GM23338 (cell line): ENCODE results near the gene COL4A2. TPM values are rescaled to one million over a fixed set of nuclear protein-coding genes. Genes with fewer than 3 reads are reported as not detected.

Experiments
- ATAC-seq: fragments of 200-7000 bp; cut with Tn5 transposase; 3 replicates; pipeline ENCODE4 v1.9.1; 2020
- DNase-seq: peaks from one replicate; pipeline ENCODE4 v3.0.0-alpha.2; 2015; ENCODE audit warnings: low spot score
- H2AFZ ChIP-seq: fragments of 200-600 bp; sonication (generic); 2 replicates; pipeline ENCODE4 v1.8.0; 2016; ENCODE audit warnings: antibody characterized with exemption, mild to moderate bottlenecking, moderate library complexity
- H3F3A ChIP-seq: fragments of 200-600 bp; sonication (generic); replicated peaks from 2 replicates; pipeline ENCODE4 v1.8.0; 2017; ENCODE audit warnings: antibody characterized with exemption, mixed run types, low read depth
- H3K27ac ChIP-seq: fragments of 200-600 bp; sonication (generic); 2 replicates; pipeline ENCODE4 v1.6.1; 2016; ENCODE audit warnings: low read depth
- H3K27me3 ChIP-seq: fragments of 200-600 bp; sonication (generic); 2 replicates; pipeline ENCODE4 v1.8.0; 2016; ENCODE audit warnings: mild to moderate bottlenecking, mixed run types, moderate library complexity; ENCODE audit not compliant: insufficient read depth
- H3K36me3 ChIP-seq: fragments of 200-600 bp; sonication (generic); 2 replicates; pipeline ENCODE4 v1.8.0; 2016; ENCODE audit warnings: mild to moderate bottlenecking; ENCODE audit not compliant: insufficient read depth
- H3K4me1 ChIP-seq: fragments of 200-600 bp; sonication (generic); 2 replicates; pipeline ENCODE4 v1.8.0; 2016; ENCODE audit warnings: mild to moderate bottlenecking, moderate library complexity; ENCODE audit not compliant: insufficient read depth
- H3K4me2 ChIP-seq: fragments of 200-600 bp; sonication (generic); 2 replicates; pipeline ENCODE4 v1.7.1; 2017; ENCODE audit warnings: mixed run types
- H3K4me3 ChIP-seq: fragments of 200-600 bp; sonication (generic); 2 replicates; pipeline ENCODE4 v1.6.1; 2016; ENCODE audit warnings: mixed run types
- H3K79me2 ChIP-seq: fragments of 200-600 bp; sonication (generic); replicated peaks from 2 replicates; pipeline ENCODE4 v1.8.0; 2017; ENCODE audit warnings: mild to moderate bottlenecking; ENCODE audit not compliant: insufficient read depth
- H3K9me2 ChIP-seq: fragments of 200-600 bp; sonication (generic); 2 replicates; pipeline ENCODE4 v1.8.0; 2017; ENCODE audit not compliant: insufficient read depth
- H4K20me1 ChIP-seq: fragments of 200-600 bp; sonication (generic); replicated peaks from 2 replicates; pipeline ENCODE4 v1.8.0; 2017; ENCODE audit warnings: mild to moderate bottlenecking; ENCODE audit not compliant: insufficient read depth
- H3K27ac Mint-ChIP-seq: 2 replicates; pipeline ENCODE4 v1.8.0; 2020; ENCODE audit warnings: inconsistent platforms, mild to moderate bottlenecking, moderate library complexity, mixed read lengths
- H3K27me3 Mint-ChIP-seq: 3 replicates; pipeline ENCODE4 v1.8.0; 2022; ENCODE audit warnings: low read depth, mild to moderate bottlenecking, moderate library complexity, mixed read lengths, inconsistent platforms; ENCODE audit not compliant: insufficient read depth, poor library complexity
- H3K36me3 Mint-ChIP-seq: 3 replicates; pipeline ENCODE4 v1.8.0; 2021; ENCODE audit warnings: low read depth, mild to moderate bottlenecking, inconsistent platforms, moderate library complexity, mixed read lengths
- H3K4me1 Mint-ChIP-seq: 3 replicates; pipeline ENCODE4 v1.8.0; 2020; ENCODE audit warnings: mild to moderate bottlenecking, inconsistent platforms, mixed read lengths
- H3K4me3 Mint-ChIP-seq: 3 replicates; pipeline ENCODE4 v1.8.0; 2021; ENCODE audit warnings: moderate library complexity, mild to moderate bottlenecking, inconsistent platforms, mixed read lengths
- H3K9me3 Mint-ChIP-seq: 3 replicates; pipeline ENCODE4 v1.8.0; 2020; ENCODE audit warnings: moderate library complexity, mild to moderate bottlenecking, inconsistent platforms, mixed read lengths
- CREB1 ChIP-seq: fragments of 250-450 bp; sonication (Bioruptor Pico); IDR thresholded peaks from 2 replicates; pipeline ENCODE4 v1.5.0; 2020; ENCODE audit warnings: low read depth, mild to moderate bottlenecking, moderate library complexity
- CTCF ChIP-seq, 2 experiments: fragments of 200-600 bp in 1 of 2; sonication (generic) in 1 of 2; conservative IDR thresholded peaks; 2 replicates each; pipeline versions ENCODE4 v1.5.1 to v1.6.1; 2016 to 2017; ENCODE audit warnings: antibody characterized with exemption in 2 of 2, low read depth in 2 of 2, mild to moderate bottlenecking in 2 of 2, moderate library complexity in 1 of 2
- ETS1 ChIP-seq: IDR thresholded peaks from 2 replicates; pipeline ENCODE4 v1.6.1; 2016; ENCODE audit warnings: antibody characterized with exemption
- EZH2 ChIP-seq: fragments of 200-600 bp; sonication (generic); IDR thresholded peaks from one replicate; pipeline ENCODE4 v1.8.0; 2017; ENCODE audit warnings: antibody characterized with exemption, mild to moderate bottlenecking, low read depth; ENCODE audit not compliant: unreplicated experiment
- JUNB ChIP-seq: IDR thresholded peaks from one replicate; pipeline ENCODE4 v1.6.1; 2016; ENCODE audit warnings: antibody characterized with exemption; ENCODE audit not compliant: unreplicated experiment
- NANOG ChIP-seq: IDR thresholded peaks from 2 replicates; pipeline ENCODE4 v1.6.1; 2016; ENCODE audit warnings: antibody characterized with exemption, borderline replicate concordance
- STAT1 ChIP-seq: IDR thresholded peaks from one replicate; pipeline ENCODE4 v1.6.1; 2016; ENCODE audit warnings: antibody characterized with exemption; ENCODE audit not compliant: unreplicated experiment
- ZNF114 ChIP-seq: fragments of 250-450 bp; sonication (Bioruptor Pico); IDR thresholded peaks from 2 replicates; pipeline ENCODE4 v1.5.0; 2020; ENCODE audit warnings: mild to moderate bottlenecking, moderate library complexity
- ZNF331 ChIP-seq: fragments of 250-450 bp; sonication (Bioruptor Pico); IDR thresholded peaks from 2 replicates; pipeline ENCODE4 v1.5.0; 2020; ENCODE audit warnings: low read depth, mild to moderate bottlenecking, moderate library complexity
- ZNF462 ChIP-seq: fragments of 250-450 bp; sonication (Bioruptor Pico); IDR thresholded peaks from 2 replicates; pipeline ENCODE4 v1.5.0; 2020; ENCODE audit warnings: mild to moderate bottlenecking, moderate library complexity
- polyA plus RNA-seq: library from polyadenylated mRNA; unstranded; fragments of >200 nt; fragmentation: Nextera tagmentation; extraction: Ambion mirVana; gene quantifications from 2 replicates; pipeline ENCODE4 v1.2.1, GENCODE V29; 2016
- total RNA-seq: library from RNA; depleted of rRNA; stranded (reverse); fragments of >200 nt; shearing (Covaris generic); gene quantifications from 2 replicates; pipeline ENCODE4 v1.2.3, GENCODE V29; 2014

The COL4A2 gene
- total and polyA plus RNA-seq, 2 experiments from 2014 or later: 37.4 to 131 TPM

GRCh38 chr13:110415669-110416068, 108.6 kb downstream of the COL4A2 start:
- Mint-ChIP-seq H3K27me3 (peaks cover 6% of the 10 kb centered on the region), H3K36me3 (no peaks in the 10 kb centered on the region; the same call in 2 of the 3 replicates), H3K4me3 (no peak overlapping the region), H3K9me3 (no peaks in the 10 kb centered on the region), H3K4me1 (peaks cover 30% of the 10 kb centered on the region), H3K27ac (no peak overlapping the region)
- H3K27ac ChIP-seq: no peak overlapping the region
- no peaks in the 10 kb centered on the region for H3K27me3 ChIP-seq
- TF ChIP-seq CTCF (conservative IDR thresholded peaks at IDR 0.05; ENCODE audit: low read depth in 2 of 2) (0 out of 4 replicates have a peak, but pooled peaks of 1 of the 2 experiments have one; percentile 7), STAT1 (no peak)
- no peaks in the 10 kb centered on the region for H3K9me2 ChIP-seq
- no peak overlapping the region for H3K4me3 ChIP-seq
- DNase-seq (peak; percentile 58), ATAC-seq (peak; percentile 69)
- H2AFZ ChIP-seq: no peak overlapping the region
- H4K20me1 ChIP-seq: peaks cover 6% of the 10 kb centered on the region; the same call in 1 of the 2 replicates
- H3K36me3 ChIP-seq: no peaks in the 10 kb centered on the region
- H3K4me2 ChIP-seq: no peak overlapping the region
- H3F3A ChIP-seq: no peaks in the 10 kb centered on the region
- H3K4me1 ChIP-seq: no peaks in the 10 kb centered on the region; the same call in 1 of the 2 replicates
- no peaks in the 10 kb centered on the region for H3K79me2 ChIP-seq

- no peaks in the 10 kb centered on the region for H3F3A ChIP-seq
- ATAC-seq (no peak), DNase-seq (no peak)
- peaks cover 6% of the 10 kb centered on the region; the same call in 1 of the 2 replicates for H4K20me1 ChIP-seq
- H3K4me2 ChIP-seq: no peak overlapping the region
- Mint-ChIP-seq H3K27me3 (peaks cover 6% of the 10 kb centered on the region), H3K4me1 (peaks cover 29% of the 10 kb centered on the region), H3K4me3 (no peak overlapping the region), H3K36me3 (no peaks in the 10 kb centered on the region; the same call in 2 of the 3 replicates), H3K27ac (no peak overlapping the region), H3K9me3 (no peaks in the 10 kb centered on the region)
- no peak overlapping the region for H3K27ac ChIP-seq
- H3K27me3 ChIP-seq: no peaks in the 10 kb centered on the region
- H3K4me3 ChIP-seq: no peak overlapping the region
- no peaks in the 10 kb centered on the region for H3K36me3 ChIP-seq
- no peaks in the 10 kb centered on the region for H3K9me2 ChIP-seq
- H2AFZ ChIP-seq: no peak overlapping the region
- H3K4me1 ChIP-seq: no peaks in the 10 kb centered on the region; the same call in 1 of the 2 replicates
- H3K79me2 ChIP-seq: no peaks in the 10 kb centered on the region
- TF ChIP-seq ZNF462: no peak
- TF ChIP-seq NANOG: no peak
- TF ChIP-seq STAT1: no peak
- no peak for TF ChIP-seq ZNF114 (CRISPR knock-in tag)
- TF ChIP-seq JUNB: no peak
- TF ChIP-seq EZH2: no peak
- no peak for TF ChIP-seq ETS1
- TF ChIP-seq CREB1: no peak
- TF ChIP-seq ZNF331 (CRISPR knock-in tag): no peak
Observed at GRCh38 chr13:110416131-110417025, 109.3 kb downstream of the COL4A2 start.
